Breast epithelium (tissue), 3 donors: ENCODE data around the gene MDH1B.

Experiments used
- POLR2A ChIP-seq: fragments of 450-650 bp; IDR thresholded peaks from one replicate; pipeline ENCODE4 v1.6.1; 2016; ENCODE audit warnings: antibody characterized with exemption, mild to moderate bottlenecking, moderate library complexity
- POLR2AphosphoS5 ChIP-seq, 3 donors: sonication (generic); formaldehyde crosslinking; IDR thresholded peaks; one replicate each; pipeline ENCODE4 v1.6.1; 2017; ENCODE audit warnings: antibody characterized with exemption in 3 of 3
- TF ChIP-seq, protein P1 (sequence below), 3 donors: fragments of 450-650 bp; IDR thresholded peaks; one replicate each; pipeline ENCODE4 v1.5.1; 2016 to 2017; ENCODE audit warnings: antibody characterized with exemption in 3 of 3, mild to moderate bottlenecking in 3 of 3, moderate library complexity in 3 of 3

DNA sequence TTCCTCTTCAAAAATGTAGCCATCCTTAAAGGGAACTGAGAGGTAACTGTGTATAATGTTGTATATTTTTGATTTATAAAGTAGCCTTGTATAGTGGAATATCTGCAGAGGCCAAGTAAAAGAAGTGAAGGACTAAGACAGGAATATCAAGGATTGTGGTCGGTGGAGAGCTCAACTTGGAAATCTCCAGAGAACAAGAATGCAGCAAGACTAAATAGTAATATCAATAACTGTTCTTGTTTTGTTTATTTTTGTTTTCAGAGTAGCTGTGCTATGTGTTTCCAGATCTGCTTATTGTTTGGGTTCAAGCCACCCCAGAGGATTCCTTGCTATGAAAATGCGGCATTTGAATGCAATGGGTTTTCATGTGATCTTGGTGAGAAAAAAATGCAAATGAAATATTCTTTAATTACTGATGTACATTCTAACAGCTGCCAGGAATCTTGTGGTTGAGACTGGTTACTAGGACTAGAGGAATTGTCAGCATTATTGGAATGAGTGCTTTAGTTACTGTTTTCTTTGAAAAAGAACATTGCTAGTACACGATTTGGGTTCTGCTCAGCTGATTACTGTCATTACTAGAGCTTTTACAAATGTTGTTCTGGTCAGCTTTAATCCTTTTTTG is 25.3 kb upstream of the MDH1B start:
- TF ChIP-seq POLR2AphosphoS5 (IDR thresholded peaks at IDR 0.05): no peak
- TF ChIP-seq POLR2A: no peak
- TF ChIP-seq, protein P1, sequence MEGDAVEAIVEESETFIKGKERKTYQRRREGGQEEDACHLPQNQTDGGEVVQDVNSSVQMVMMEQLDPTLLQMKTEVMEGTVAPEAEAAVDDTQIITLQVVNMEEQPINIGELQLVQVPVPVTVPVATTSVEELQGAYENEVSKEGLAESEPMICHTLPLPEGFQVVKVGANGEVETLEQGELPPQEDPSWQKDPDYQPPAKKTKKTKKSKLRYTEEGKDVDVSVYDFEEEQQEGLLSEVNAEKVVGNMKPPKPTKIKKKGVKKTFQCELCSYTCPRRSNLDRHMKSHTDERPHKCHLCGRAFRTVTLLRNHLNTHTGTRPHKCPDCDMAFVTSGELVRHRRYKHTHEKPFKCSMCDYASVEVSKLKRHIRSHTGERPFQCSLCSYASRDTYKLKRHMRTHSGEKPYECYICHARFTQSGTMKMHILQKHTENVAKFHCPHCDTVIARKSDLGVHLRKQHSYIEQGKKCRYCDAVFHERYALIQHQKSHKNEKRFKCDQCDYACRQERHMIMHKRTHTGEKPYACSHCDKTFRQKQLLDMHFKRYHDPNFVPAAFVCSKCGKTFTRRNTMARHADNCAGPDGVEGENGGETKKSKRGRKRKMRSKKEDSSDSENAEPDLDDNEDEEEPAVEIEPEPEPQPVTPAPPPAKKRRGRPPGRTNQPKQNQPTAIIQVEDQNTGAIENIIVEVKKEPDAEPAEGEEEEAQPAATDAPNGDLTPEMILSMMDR (IDR thresholded peaks at IDR 0.05): no peak
